Measurements from ENCODE around the gene ELAVL4.

DNA sequence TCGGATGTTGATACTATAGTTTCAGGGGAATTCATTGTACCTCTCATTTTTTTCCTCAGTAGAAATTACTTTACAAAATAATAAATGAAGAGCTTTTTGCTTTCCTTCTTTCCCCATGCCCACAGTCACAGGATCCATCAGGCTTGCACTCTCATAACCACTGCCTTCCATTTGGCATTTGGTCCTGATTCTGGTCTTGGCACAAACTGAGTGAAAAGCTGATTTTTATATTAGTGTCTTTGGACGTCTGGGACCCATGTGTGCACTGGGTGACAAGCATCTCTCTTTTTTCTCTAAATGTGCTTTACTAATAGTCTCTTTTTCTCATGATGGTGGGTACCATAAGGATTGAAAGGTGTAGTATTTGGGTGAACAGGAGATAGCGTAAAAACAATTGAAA is 2.8 kb downstream of the ELAVL4 start:
- TF ChIP-seq, protein P1, sequence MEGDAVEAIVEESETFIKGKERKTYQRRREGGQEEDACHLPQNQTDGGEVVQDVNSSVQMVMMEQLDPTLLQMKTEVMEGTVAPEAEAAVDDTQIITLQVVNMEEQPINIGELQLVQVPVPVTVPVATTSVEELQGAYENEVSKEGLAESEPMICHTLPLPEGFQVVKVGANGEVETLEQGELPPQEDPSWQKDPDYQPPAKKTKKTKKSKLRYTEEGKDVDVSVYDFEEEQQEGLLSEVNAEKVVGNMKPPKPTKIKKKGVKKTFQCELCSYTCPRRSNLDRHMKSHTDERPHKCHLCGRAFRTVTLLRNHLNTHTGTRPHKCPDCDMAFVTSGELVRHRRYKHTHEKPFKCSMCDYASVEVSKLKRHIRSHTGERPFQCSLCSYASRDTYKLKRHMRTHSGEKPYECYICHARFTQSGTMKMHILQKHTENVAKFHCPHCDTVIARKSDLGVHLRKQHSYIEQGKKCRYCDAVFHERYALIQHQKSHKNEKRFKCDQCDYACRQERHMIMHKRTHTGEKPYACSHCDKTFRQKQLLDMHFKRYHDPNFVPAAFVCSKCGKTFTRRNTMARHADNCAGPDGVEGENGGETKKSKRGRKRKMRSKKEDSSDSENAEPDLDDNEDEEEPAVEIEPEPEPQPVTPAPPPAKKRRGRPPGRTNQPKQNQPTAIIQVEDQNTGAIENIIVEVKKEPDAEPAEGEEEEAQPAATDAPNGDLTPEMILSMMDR (IDR thresholded peaks at IDR 0.05; ENCODE audit: extremely low read depth in 1 of 2, insufficient read depth in 1 of 2, low read depth in 1 of 2, low read length in 2 of 2): no peak
- no peak for TF ChIP-seq POLR2AphosphoS5 (IDR thresholded peaks at IDR 0.05; ENCODE audit: insufficient read depth, low read depth, low read length)
- TF ChIP-seq, protein P2, sequence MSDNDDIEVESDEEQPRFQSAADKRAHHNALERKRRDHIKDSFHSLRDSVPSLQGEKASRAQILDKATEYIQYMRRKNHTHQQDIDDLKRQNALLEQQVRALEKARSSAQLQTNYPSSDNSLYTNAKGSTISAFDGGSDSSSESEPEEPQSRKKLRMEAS (IDR thresholded peaks at IDR 0.05; ENCODE audit: insufficient read depth, insufficient read length): no peak
- TF ChIP-seq EZH2 (IDR thresholded peaks at IDR 0.05; ENCODE audit: borderline replicate concordance, low read depth, low read length, severe bottlenecking): no peak
- no peak for TF ChIP-seq POLR2A (IDR thresholded peaks at IDR 0.05; ENCODE audit: low read depth, low read length)
- TF ChIP-seq FOS (IDR thresholded peaks at IDR 0.05; ENCODE audit: borderline replicate concordance, insufficient read depth, low read length): no peak
